Urinary bladder (tissue), 4 donors: Measurements from ENCODE around the gene TSHZ1. TPM values are rescaled to one million over a fixed set of nuclear protein-coding genes. Genes with fewer than 3 reads are reported as not detected.

Experiments used
- DNase-seq: peaks from one replicate; pipeline ENCODE4 v3.0.0-alpha.2; 2015; ENCODE audit errors: extremely low spot score
- H3K27ac ChIP-seq: one replicate; pipeline ENCODE4 v1.5.1; 2013; ENCODE audit warnings: low read depth, mild to moderate bottlenecking, moderate library complexity
- H3K36me3 ChIP-seq: one replicate; pipeline ENCODE4 v1.6.1; 2013; ENCODE audit warnings: mild to moderate bottlenecking, moderate library complexity; ENCODE audit not compliant: insufficient read depth
- H3K4me1 ChIP-seq: one replicate; pipeline ENCODE4 v1.6.1; 2013; ENCODE audit warnings: mild to moderate bottlenecking, moderate library complexity; ENCODE audit not compliant: insufficient read depth
- H3K4me3 ChIP-seq: one replicate; pipeline ENCODE4 v1.5.1; 2013; ENCODE audit warnings: low read depth, low read length
- WGBS: extraction: QIAGEN DNeasy Blood & Tissue Kit; methylation state at CpG from one replicate; pipeline ENCODE4 v1.1.7; 2013; 5-methylcytosine and 5-hydroxymethylcytosine counted together
- polyA plus RNA-seq: library from polyadenylated mRNA; stranded (reverse); fragments of 200-250 nt; gene quantifications from one replicate; pipeline ENCODE4 v1.2.3, GENCODE V29; 2013
- total RNA-seq: library from RNA; depleted of rRNA; stranded (reverse); fragments of >200 nt; gene quantifications from one replicate; pipeline ENCODE4 v1.2.3, GENCODE V29; 2014
- donor health status: healthy with polysubstance abuse.
- donor health status: healthy.

TSHZ1 gene
- total RNA-seq (10.3 TPM), polyA plus RNA-seq (22.5 TPM)

GRCh38 chr18:75210274-75211001 is at the start of gene TSHZ1:
TSHZ1 (plus strand) TSS chr18:75210797; CDS start chr18:75211877, 1,080 bp downstream.
- DNase-seq = peak; percentile 87
- 3% methylated on average over 15 of the region's 15 CpGs for WGBS
- Histone ChIP-seq H3K27ac (peak within 1 kb of the TSS; percentile 93), H3K4me3 (peak within 1 kb of the TSS; percentile 100), H3K4me1 (peaks cover 3% of the 10 kb centered on the region), H3K36me3 (no peaks in the 10 kb centered on the region)

GRCh38 chr18:75161256-75162028 is 49.2 kb upstream of the TSHZ1 start:
- no peak for DNase-seq
- Histone ChIP-seq H3K36me3 (no peaks in the 10 kb centered on the region), H3K27ac (no peak overlapping the region), H3K4me3 (peak overlapping the region; percentile 29), H3K4me1 (no peaks in the 10 kb centered on the region)
- 76% methylated on average over 14 of the region's 14 CpGs for WGBS

GRCh38 chr18:75162467-75162866 is 48.1 kb upstream of the TSHZ1 start:
- H3K36me3 ChIP-seq = no peaks in the 10 kb centered on the region
- no peak overlapping the region for H3K4me3 ChIP-seq
- H3K4me1 ChIP-seq = no peaks in the 10 kb centered on the region
- 43% methylated on average over 3 of the region's 3 CpGs for WGBS
- no peak for DNase-seq
- no peak overlapping the region for H3K27ac ChIP-seq

GRCh38 chr18:75162978-75163377 is 47.6 kb upstream of the TSHZ1 start:
- no peak overlapping the region for H3K27ac ChIP-seq
- DNase-seq = no peak
- no peaks in the 10 kb centered on the region for H3K36me3 ChIP-seq
- WGBS = 96% methylated on average over 4 of the region's 4 CpGs
- H3K4me1 ChIP-seq = no peaks in the 10 kb centered on the region
- H3K4me3 ChIP-seq = no peak overlapping the region

- DNase-seq = no peak
- no peaks in the 10 kb centered on the region for H3K4me1 ChIP-seq
- no peaks in the 10 kb centered on the region for H3K36me3 ChIP-seq
- WGBS = 95% methylated on average over 4 of the region's 4 CpGs
- no peak overlapping the region for H3K4me3 ChIP-seq
- H3K27ac ChIP-seq = no peak overlapping the region
These were observed 46.9 kb upstream of the TSHZ1 start for GRCh38 chr18:75163736-75164135.

- no peak for DNase-seq
- Histone ChIP-seq H3K4me3 (no peak overlapping the region), H3K4me1 (no peaks in the 10 kb centered on the region), H3K27ac (no peak overlapping the region), H3K36me3 (no peaks in the 10 kb centered on the region)
- 94% methylated on average over 3 of the region's 3 CpGs for WGBS
These were observed 46.1 kb upstream of the TSHZ1 start for GRCh38 chr18:75164479-75164878.

GRCh38 chr18:75165926-75166325 is 44.7 kb upstream of the TSHZ1 start:
- Histone ChIP-seq H3K36me3 (no peaks in the 10 kb centered on the region), H3K4me1 (no peaks in the 10 kb centered on the region), H3K27ac (no peak overlapping the region), H3K4me3 (no peak overlapping the region)
- WGBS = 94% methylated on average over 8 of the region's 8 CpGs
- DNase-seq = no peak

GRCh38 chr18:75167137-75167536 is 43.5 kb upstream of the TSHZ1 start:
- Histone ChIP-seq H3K27ac (no peak overlapping the region), H3K4me3 (no peak overlapping the region), H3K4me1 (no peaks in the 10 kb centered on the region), H3K36me3 (no peaks in the 10 kb centered on the region)
- 94% methylated on average over 10 of the region's 10 CpGs for WGBS
- no peak for DNase-seq

GRCh38 chr18:75167759-75168618 is 42.6 kb upstream of the TSHZ1 start:
- H3K36me3 ChIP-seq = no peaks in the 10 kb centered on the region
- DNase-seq = no peak
- H3K4me3 ChIP-seq = no peak overlapping the region
- no peaks in the 10 kb centered on the region for H3K4me1 ChIP-seq
- H3K27ac ChIP-seq = no peak overlapping the region
- WGBS = 66% methylated on average over 33 of the region's 33 CpGs

GRCh38 chr18:75168619-75169018 is 42.0 kb upstream of the TSHZ1 start:
- H3K27ac ChIP-seq = no peak overlapping the region
- H3K36me3 ChIP-seq = no peaks in the 10 kb centered on the region
- no peak overlapping the region for H3K4me3 ChIP-seq
- H3K4me1 ChIP-seq = no peaks in the 10 kb centered on the region
- no peak for DNase-seq
- WGBS = 44% methylated on average over 7 of the region's 7 CpGs

GRCh38 chr18:75169411-75169810 is 41.2 kb upstream of the TSHZ1 start:
- DNase-seq = no peak
- Histone ChIP-seq H3K4me3 (no peak overlapping the region), H3K36me3 (no peaks in the 10 kb centered on the region), H3K27ac (no peak overlapping the region), H3K4me1 (no peaks in the 10 kb centered on the region)
- WGBS = 78% methylated on average over 9 of the region's 9 CpGs

GRCh38 chr18:75170022-75170789 is 40.4 kb upstream of the TSHZ1 start:
- H3K27ac ChIP-seq = no peak overlapping the region
- no peaks in the 10 kb centered on the region for H3K4me1 ChIP-seq
- no peaks in the 10 kb centered on the region for H3K36me3 ChIP-seq
- WGBS = 94% methylated on average over 34 of the region's 34 CpGs
- no peak overlapping the region for H3K4me3 ChIP-seq
- DNase-seq = no peak

- Histone ChIP-seq H3K4me1 (no peaks in the 10 kb centered on the region), H3K4me3 (no peak overlapping the region), H3K36me3 (no peaks in the 10 kb centered on the region), H3K27ac (no peak overlapping the region)
- DNase-seq = no peak
- WGBS = 89% methylated on average over 11 of the region's 11 CpGs
These were observed 39.7 kb upstream of the TSHZ1 start for GRCh38 chr18:75170916-75171315.
